Cardiac muscle cell (in vitro differentiated cells and primary cell): Measurements from ENCODE around the gene TBC1D26. TPM values are rescaled to one million over a fixed set of nuclear protein-coding genes. Genes with fewer than 3 reads are reported as not detected.
"Not testable (repeated sequence)": the region's sequence is repeated elsewhere in the genome, so short reads cannot be mapped to it uniquely, and the experiment has no call there.

Experiments used
- DNase-seq, 2 donors: peaks; one replicate each; pipeline versions ENCODE4 v3.0.0 to v3.0.0-alpha.2; 2010 to 2017; ENCODE audit warnings: low read depth in 1 of 2, low spot score in 1 of 2
- H3K27ac ChIP-seq: fragments of 200-600 bp; sonication (generic); 2 replicates; pipeline ENCODE4 v1.5.1; 2016
- H3K27me3 ChIP-seq: fragments of 200-600 bp; sonication (generic); 2 replicates; pipeline ENCODE4 v1.6.0; 2016; ENCODE audit warnings: control low read depth
- H3K36me3 ChIP-seq: fragments of 200-600 bp; sonication (generic); 2 replicates; pipeline ENCODE4 v1.5.1; 2016; ENCODE audit warnings: control low read depth
- H3K4me1 ChIP-seq: fragments of 200-600 bp; sonication (generic); 2 replicates; pipeline ENCODE4 v1.8.1; 2017; ENCODE audit warnings: low read depth, mild to moderate bottlenecking, mixed run types
- H3K4me3 ChIP-seq: fragments of 200-600 bp; sonication (generic); 2 replicates; pipeline ENCODE4 v1.5.1; 2016; ENCODE audit warnings: mild to moderate bottlenecking
- H3K9me3 ChIP-seq: fragments of 200-600 bp; sonication (generic); 2 replicates; pipeline ENCODE4 v1.5.1; 2017; ENCODE audit warnings: low read depth, mild to moderate bottlenecking, control low read depth
- polyA plus RNA-seq: library from polyadenylated mRNA; unstranded; fragments of >200 nt; fragmentation: Nextera tagmentation; extraction: Ambion mirVana; gene quantifications from 2 replicates; pipeline ENCODE4 v1.2.1, GENCODE V29; 2016
- total RNA-seq: library from RNA; depleted of rRNA; stranded (reverse); fragments of >200 nt; gene quantifications from 2 replicates; pipeline ENCODE4 v1.2.3, GENCODE V29; 2016

TBC1D26 gene
- total and polyA plus RNA-seq, 2 experiments from 2014 or later, result 2.2 to 2.5 TPM

- H3K4me1 ChIP-seq, H3K9me3 ChIP-seq, H3K36me3 ChIP-seq, H3K27ac ChIP-seq, H3K4me3 ChIP-seq, H3K27me3 ChIP-seq, DNase-seq: not testable (repeated sequence)
Observed at GRCh38 chr17:15788365-15788764, 56.3 kb downstream of the TBC1D26 start.

Other genes starting within 250 kb of the TBC1D26 start
- gene TVP23C, start 168.8 kb upstream of the TBC1D26 start, total RNA-seq, result 20.8 and 33.4 TPM in 2 replicates
- 7.4 and 11.3 TPM in 2 replicates for gene TVP23C, start 168.8 kb upstream of the TBC1D26 start, polyA plus RNA-seq
- 1.1 TPM in 1 of 2 replicates, not detected in the other for gene FBXW10B, start 112.6 kb upstream of the TBC1D26 start, total RNA-seq
- 0.21 and 0.62 TPM in 2 replicates for gene FBXW10B, start 112.6 kb upstream of the TBC1D26 start, polyA plus RNA-seq
- gene TRIM16, start 48.0 kb upstream of the TBC1D26 start, total RNA-seq, result 42.4 and 48.8 TPM in 2 replicates
- gene TRIM16, start 48.0 kb upstream of the TBC1D26 start, polyA plus RNA-seq, result 20.6 and 27.6 TPM in 2 replicates
- gene ZNF286A, start 32.5 kb upstream of the TBC1D26 start, total RNA-seq, result 50.9 and 78.7 TPM in 2 replicates
- 26.1 and 46.7 TPM in 2 replicates for gene ZNF286A, start 32.5 kb upstream of the TBC1D26 start, polyA plus RNA-seq
- gene ADORA2B, start 212.8 kb downstream of the TBC1D26 start, total RNA-seq, result 10.5 and 12.2 TPM in 2 replicates
- 11.6 and 16.2 TPM in 2 replicates for gene ADORA2B, start 212.8 kb downstream of the TBC1D26 start, polyA plus RNA-seq